GM12878 (cell line): ENCODE data around the gene PUS7L. TPM values are rescaled to one million over a fixed set of nuclear protein-coding genes. Genes with fewer than 3 reads are reported as not detected.

ENCODE experiments used
- ATAC-seq: fragments of 200-7000 bp; cut with Tn5 transposase; 3 replicates; pipeline ENCODE4 v1.9.1; 2020; ENCODE audit warnings: mild to moderate bottlenecking, moderate library complexity
- BruUV-seq: library from RNA; stranded (reverse); fragments of 400-500 nt; replicated peaks from 2 replicates; lab custom pipeline; 2021; lab: Mats Ljungman, UMichigan
- CTCF ChIA-PET: fragments of 300-600 bp; sonication (Branson Sonifier 250); formaldehyde crosslinking; extraction: SDS; loops from one replicate; lab custom pipeline; 2021; ENCODE audit warnings: inconsistent platforms; lab: Yijun Ruan, JAX
- POLR2A ChIA-PET: fragments of 350-600 bp; formaldehyde crosslinking; extraction: SDS; loops from one replicate; lab custom pipeline; 2021; ENCODE audit warnings: inconsistent platforms; lab: Charles Lee
- RAD21 ChIA-PET: fragments of 300-600 bp; sonication (Branson Sonifier 250); formaldehyde crosslinking; loops from one replicate; lab custom pipeline; 2023; ENCODE audit warnings: antibody characterized with exemption; ENCODE audit not compliant: unreplicated experiment; lab: Charles Lee
- SMC1A ChIA-PET: fragments of 300-600 bp; sonication (Branson Sonifier 250); formaldehyde crosslinking; loops from one replicate; lab custom pipeline; 2023; ENCODE audit not compliant: unreplicated experiment, uncharacterized antibody; lab: Charles Lee
- DNase-seq: peaks from one replicate; pipeline ENCODE4 v3.0.0-alpha.2; 2011; ENCODE audit warnings: low read depth, low spot score
- FAIRE-seq: peaks from 3 replicates; lab custom pipeline; 2011; peaks lifted over from hg19 to GRCh38; lab: Jason Lieb, UNC
- H2AFZ ChIP-seq: 2 replicates; pipeline ENCODE4 v1.6.0; 2011; ENCODE audit warnings: low read depth, low read length, control low read depth; ENCODE audit not compliant: control insufficient read depth
- H3K27ac ChIP-seq: 2 replicates; pipeline ENCODE4 v1.5.1; 2011; ENCODE audit warnings: control low read depth; ENCODE audit not compliant: control insufficient read depth, insufficient read depth
- H3K27me3 ChIP-seq, 2 experiments: replicated peaks in 1 of 2; 2 replicates each; pipeline versions ENCODE4 v1.6.0 to v1.6.1; 2011; ENCODE audit warnings: low read length in 1 of 2; ENCODE audit not compliant: control insufficient read depth in 2 of 2, insufficient read depth in 2 of 2
- H3K36me3 ChIP-seq, 2 experiments: 2 replicates each; pipeline ENCODE4 v1.5.1; 2011; ENCODE audit warnings: low read length in 1 of 2; ENCODE audit not compliant: control insufficient read depth in 2 of 2, insufficient read depth in 2 of 2
- H3K4me1 ChIP-seq: 2 replicates; pipeline ENCODE4 v1.6.1; 2011; ENCODE audit warnings: mild to moderate bottlenecking, low read length, moderate library complexity, mixed read lengths; ENCODE audit not compliant: control insufficient read depth, insufficient read depth
- H3K4me2 ChIP-seq: 2 replicates; pipeline ENCODE4 v1.6.0; 2011; ENCODE audit warnings: control low read depth; ENCODE audit not compliant: control insufficient read depth, insufficient read depth
- H3K4me3 ChIP-seq: fragments of 200-600 bp; sonication (generic); 2 replicates; pipeline ENCODE4 v1.5.1; 2016
- H3K79me2 ChIP-seq: 2 replicates; pipeline ENCODE4 v1.6.0; 2011; ENCODE audit warnings: low read length; ENCODE audit not compliant: control insufficient read depth, insufficient read depth
- H3K9ac ChIP-seq: 2 replicates; pipeline ENCODE4 v1.8.0; 2011; ENCODE audit warnings: low read length, control low read depth, mixed read lengths; ENCODE audit not compliant: control insufficient read depth, insufficient read depth
- H3K9me3 ChIP-seq: replicated peaks from 3 replicates; pipeline ENCODE4 v1.5.1; 2011; ENCODE audit warnings: mild to moderate bottlenecking, low read length; ENCODE audit not compliant: control insufficient read depth, insufficient read depth
- H4K20me1 ChIP-seq: 2 replicates; pipeline ENCODE4 v1.6.0; 2011; ENCODE audit not compliant: control insufficient read depth, insufficient read depth
- ESRRA ChIP-seq: IDR thresholded peaks from 2 replicates; pipeline ENCODE4 v1.6.1; 2012; ENCODE audit warnings: mild to moderate bottlenecking, low read length, improper control_type of control experiment
- FOXM1 ChIP-seq: IDR thresholded peaks from 2 replicates; pipeline ENCODE4 v1.6.1; 2012; ENCODE audit warnings: low read depth, mild to moderate bottlenecking, inconsistent platforms, low read length, moderate library complexity
- GABPA ChIP-seq: IDR thresholded peaks from 2 replicates; pipeline ENCODE4 v1.6.1; 2014; ENCODE audit warnings: antibody characterized with exemption, low read depth, mild to moderate bottlenecking, inconsistent platforms
- NFIC ChIP-seq: IDR thresholded peaks from 2 replicates; pipeline ENCODE4 v1.6.1; 2012; ENCODE audit warnings: low read depth, mild to moderate bottlenecking, inconsistent platforms, low read length, moderate library complexity
- NR2C2 ChIP-seq: IDR thresholded peaks from 2 replicates; pipeline ENCODE4 v1.6.1; 2011; ENCODE audit warnings: borderline replicate concordance, low read depth; ENCODE audit not compliant: control insufficient read depth, insufficient read length
- NR2F1 ChIP-seq: fragments of 450-650 bp; conservative IDR thresholded peaks from 2 replicates; pipeline ENCODE4 v1.6.1; 2017; ENCODE audit warnings: mild to moderate bottlenecking
- NRF1 ChIP-seq: conservative IDR thresholded peaks from 2 replicates; pipeline ENCODE4 v1.6.1; 2011; ENCODE audit warnings: mild to moderate bottlenecking, low read depth, low read length, improper control_type of control experiment
- PAX8 ChIP-seq: fragments of 450-650 bp; IDR thresholded peaks from 2 replicates; pipeline ENCODE4 v1.6.1; 2017; ENCODE audit warnings: mild to moderate bottlenecking, moderate library complexity
- PBX3 ChIP-seq: IDR thresholded peaks from 2 replicates; pipeline ENCODE4 v1.6.1; 2011; ENCODE audit warnings: mild to moderate bottlenecking, low read depth, low read length, moderate library complexity; ENCODE audit not compliant: insufficient replicate concordance
- PKNOX1 ChIP-seq: fragments of 450-650 bp; IDR thresholded peaks from 2 replicates; pipeline ENCODE4 v1.6.1; 2016; ENCODE audit warnings: mild to moderate bottlenecking
- RELA ChIP-seq: fragments of 450-650 bp; IDR thresholded peaks from 2 replicates; pipeline ENCODE4 v1.8.0; 2014; ENCODE audit warnings: borderline replicate concordance; ENCODE audit not compliant: partially characterized antibody
- SMAD5 ChIP-seq: IDR thresholded peaks from 2 replicates; pipeline ENCODE4 v1.6.1; 2016; ENCODE audit warnings: antibody characterized with exemption, low read depth
- STAT3 ChIP-seq: IDR thresholded peaks from 2 replicates; pipeline ENCODE4 v1.6.1; 2011; ENCODE audit warnings: low read depth, low read length, improper control_type of control experiment
- TBL1XR1 ChIP-seq: IDR thresholded peaks from 2 replicates; pipeline ENCODE4 v1.6.1; 2012; ENCODE audit warnings: low read depth, low read length, improper control_type of control experiment
- YBX1 ChIP-seq: fragments of 450-650 bp; IDR thresholded peaks from 2 replicates; pipeline ENCODE4 v1.6.1; 2016; ENCODE audit warnings: antibody characterized with exemption
- ZNF217 ChIP-seq: fragments of 450-650 bp; IDR thresholded peaks from 2 replicates; pipeline ENCODE4 v1.6.1; 2017; ENCODE audit warnings: antibody characterized with exemption, mild to moderate bottlenecking
- WGBS: methylation state at CpG from one replicate; pipeline ENCODE4 v1.1.6; 2016; ENCODE audit warnings: low lambda C conversion rate; ENCODE audit not compliant: insufficient replicate concordance, insufficient coverage; ENCODE audit errors: missing lambda C conversion rate; 5-methylcytosine and 5-hydroxymethylcytosine counted together
- in situ Hi-C: fragments of 300-500 bp; cut with MboI; formaldehyde crosslinking; loops from 9 replicates; pipeline ENCODE4 v1.14.3; 2018; ENCODE audit warnings: mixed read lengths
- intact Hi-C: fragments of 100-400 bp; cut with micrococcal nuclease; formaldehyde crosslinking; loops from one replicate; pipeline ENCODE4 v1.14.2; 2022; ENCODE audit not compliant: unreplicated experiment
- polyA plus RNA-seq, 11 experiments: library from polyadenylated mRNA; depleted of rRNA in 4 of 11; unstranded in 6 of 11; stranded (reverse) in 5 of 11; fragments of >200 nt; fragmentation: Nextera tagmentation in 4 of 11; fragmentation: Illumina TruSeq in 1 of 11; extraction: Ambion mirVana in 4 of 11; extraction: Trizol in 1 of 11; gene quantifications; 1 replicate in 1 of 11; 2 replicates in 10 of 11; pipeline versions ENCODE4 v1.2.1 to v1.2.3, GENCODE V29; 2011 to 2016; ENCODE audit warnings: inconsistent platforms in 2 of 11, missing spikeins in 2 of 11, low read depth in 1 of 11
- total RNA-seq, 4 experiments: library from RNA; depleted of rRNA in 3 of 4; stranded (reverse); fragments of >200 nt in 3 of 4; fragmentation: Illumina TruSeq in 1 of 4; extraction: Trizol in 1 of 4; gene quantifications; 2 replicates each; pipeline versions ENCODE4 v1.2.1 to v1.2.3, GENCODE V29; 2013 to 2021
- TF ChIP-seq, protein P1 (sequence below): fragments of 450-650 bp; IDR thresholded peaks from 2 replicates; pipeline ENCODE4 v1.6.1; 2016; ENCODE audit warnings: mild to moderate bottlenecking

PUS7L gene
- total and polyA plus RNA-seq, 10 of the 15 experiments (the other 5 are each of a cell fraction or from before 2014, with no cell fraction given) = 7.2 to 42.1 (median 19.6) TPM

- TF ChIP-seq PBX3 (no peak), NRF1 (no peak), NR2F1 (no peak), SMAD5 (no peak), TBL1XR1 (no peak), GABPA (no peak), NFIC (no peak), ZNF217 (no peak), PAX8 (no peak)
Measured at GRCh38 chr12:43728698-43729097, 29.9 kb downstream of the PUS7L start (continued).

DNA sequence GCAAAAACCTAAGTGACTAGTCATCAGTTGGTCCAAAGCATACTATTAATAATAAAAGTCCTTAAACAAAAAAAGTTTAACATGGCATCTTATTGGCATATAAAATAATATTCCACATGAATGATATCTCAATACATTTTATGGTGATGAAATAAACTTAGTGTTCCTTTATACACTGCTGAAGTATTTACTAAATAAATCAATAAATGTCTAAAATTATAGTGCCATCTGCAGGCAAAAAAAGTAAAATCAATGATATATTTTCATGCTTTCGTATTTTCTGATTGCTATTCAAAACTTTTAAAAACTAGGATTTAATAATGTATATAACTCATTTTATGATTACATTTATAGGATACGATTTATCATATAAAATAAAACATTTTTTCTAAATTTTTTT lies 30.5 kb downstream of the PUS7L start:
- RAD21 ChIA-PET = no interaction called here
- CTCF ChIA-PET = interaction anchor here (1.1 to 1.8 kb wide), 2 partner anchors 278 to 284 kb away, joined by 3 to 5 read pairs; no protein-coding TSS in a partner anchor
- no peak overlapping the region for H3K4me3 ChIP-seq
- SMC1A ChIA-PET = no interaction called here
- in situ Hi-C loops (no loop called here), intact Hi-C loops (loop anchor here (5.0 to 10.0 kb wide), 2 partner anchors 223 to 281 kb away; no protein-coding TSS in a partner anchor)
- no peak for ATAC-seq
- no peak for DNase-seq
- POLR2A ChIA-PET = interaction anchor here (0.7 kb wide), 1 partner anchor 1260 kb away, joined by 3 read pairs; no protein-coding TSS in a partner anchor
- no peaks in the 10 kb centered on the region for H3K79me2 ChIP-seq
- no peak for TF ChIP-seq ESRRA
- no peak for TF ChIP-seq STAT3
- TF ChIP-seq FOXM1 = no peak
- no peak for TF ChIP-seq RELA
- TF ChIP-seq, protein P1, sequence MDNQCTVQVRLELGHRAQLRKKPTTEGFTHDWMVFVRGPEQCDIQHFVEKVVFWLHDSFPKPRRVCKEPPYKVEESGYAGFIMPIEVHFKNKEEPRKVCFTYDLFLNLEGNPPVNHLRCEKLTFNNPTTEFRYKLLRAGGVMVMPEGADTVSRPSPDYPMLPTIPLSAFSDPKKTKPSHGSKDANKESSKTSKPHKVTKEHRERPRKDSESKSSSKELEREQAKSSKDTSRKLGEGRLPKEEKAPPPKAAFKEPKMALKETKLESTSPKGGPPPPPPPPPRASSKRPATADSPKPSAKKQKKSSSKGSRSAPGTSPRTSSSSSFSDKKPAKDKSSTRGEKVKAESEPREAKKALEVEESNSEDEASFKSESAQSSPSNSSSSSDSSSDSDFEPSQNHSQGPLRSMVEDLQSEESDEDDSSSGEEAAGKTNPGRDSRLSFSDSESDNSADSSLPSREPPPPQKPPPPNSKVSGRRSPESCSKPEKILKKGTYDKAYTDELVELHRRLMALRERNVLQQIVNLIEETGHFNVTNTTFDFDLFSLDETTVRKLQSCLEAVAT = no peak
- TF ChIP-seq NR2C2 = no peak
- no peak for TF ChIP-seq YBX1
- TF ChIP-seq PKNOX1 = no peak
- H3K9ac ChIP-seq = no peak overlapping the region
- H4K20me1 ChIP-seq = no peaks in the 10 kb centered on the region
- H2AFZ ChIP-seq = no peak overlapping the region
- no TSS peak for BruUV-seq
- no peaks in the 10 kb centered on the region for H3K4me1 ChIP-seq
- H3K27me3 ChIP-seq = no peaks in the 10 kb centered on the region
- no peaks in the 10 kb centered on the region for H3K9me3 ChIP-seq
- 57% methylated on average over 2 of the region's 2 CpGs for WGBS
- H3K36me3 ChIP-seq = no peaks in the 10 kb centered on the region; a peak in 2 of 4 replicates
- H3K4me2 ChIP-seq = no peak overlapping the region
- no peak for FAIRE-seq
- no peak overlapping the region for H3K27ac ChIP-seq
